ENCODE measurements around the gene SGK1. TPM values are rescaled to one million over a fixed set of nuclear protein-coding genes. Genes with fewer than 3 reads are reported as not detected.

Gene SGK1
- total RNA-seq, 3 donors from 2014 or later (not counting 1 experiment from before 2014, with no cell fraction given) = 31.8 to 89.6 (median 33.3) TPM

GRCh38 chr6:134161041-134161440 lies 156.9 kb downstream of the SGK1 start:
- Histone ChIP-seq H3K27ac (ENCODE audit: low read length) (no peak overlapping the region), H3K9me3 (ENCODE audit: control insufficient read depth, insufficient read depth, low read length) (no peaks in the 10 kb centered on the region), H3K4me3 (ENCODE audit: low read length) (no peak overlapping the region), H3K36me3 (ENCODE audit: control insufficient read depth, insufficient read depth, low read length) (no peaks in the 10 kb centered on the region), H3K27me3 (ENCODE audit: control insufficient read depth, insufficient read depth, low read length) (no peaks in the 10 kb centered on the region), H3K4me1 (ENCODE audit: control insufficient read depth, insufficient read depth, low read length) (no peaks in the 10 kb centered on the region)
- Mint-ChIP-seq H3K27me3 (ENCODE audit: low read depth in 2 of 2) (peaks cover 10 to 13% of the 10 kb centered on the region in 2 donors), H3K36me3 (no peaks in the 10 kb centered on the region), H3K9me3 (no peaks in the 10 kb centered on the region), H3K4me1 (no peaks in the 10 kb centered on the region), H3K27ac (no peak overlapping the region), H3K4me3 (no peak overlapping the region)
- 43% methylated on average over 1 of the region's 1 CpG for WGBS (ENCODE audit: insufficient coverage)
- intact Hi-C loops (cut with micrococcal nuclease) = no loop called here
- DNase-seq (no peak), ATAC-seq (no peak)
- no peak for TF ChIP-seq CTCF (IDR thresholded peaks at IDR 0.05)

GRCh38 chr6:134152767-134153485 lies 165.0 kb downstream of the SGK1 start:
- no peak overlapping the region for H3K4me3 Mint-ChIP-seq
- H3K9me3 Mint-ChIP-seq = no peaks in the 10 kb centered on the region
- H3K27me3 Mint-ChIP-seq (ENCODE audit: low read depth in 2 of 2) = peaks cover 0 to 4% of the 10 kb centered on the region in 2 donors
- no peak overlapping the region for H3K27ac ChIP-seq (ENCODE audit: low read length)
- 82% methylated on average over 8 of the region's 8 CpGs for WGBS (ENCODE audit: insufficient coverage)
- no peaks in the 10 kb centered on the region for H3K36me3 Mint-ChIP-seq
- no peak overlapping the region for H3K4me3 ChIP-seq (ENCODE audit: low read length)
- no peak for TF ChIP-seq CTCF (IDR thresholded peaks at IDR 0.05)
- ATAC-seq (no peak), DNase-seq (no peak)
- no peaks in the 10 kb centered on the region for H3K36me3 ChIP-seq (ENCODE audit: control insufficient read depth, insufficient read depth, low read length)
- H3K9me3 ChIP-seq (ENCODE audit: control insufficient read depth, insufficient read depth, low read length) = no peaks in the 10 kb centered on the region
- H3K27ac Mint-ChIP-seq = no peak overlapping the region
- no peaks in the 10 kb centered on the region for H3K27me3 ChIP-seq (ENCODE audit: control insufficient read depth, insufficient read depth, low read length)
- H3K4me1 Mint-ChIP-seq = no peaks in the 10 kb centered on the region
- intact Hi-C loops (cut with micrococcal nuclease) = no loop called here
- no peaks in the 10 kb centered on the region for H3K4me1 ChIP-seq (ENCODE audit: control insufficient read depth, insufficient read depth, low read length)

GRCh38 chr6:134148566-134148965 lies 169.3 kb downstream of the SGK1 start:
- Histone ChIP-seq H3K4me1 (ENCODE audit: control insufficient read depth, insufficient read depth, low read length) (no peaks in the 10 kb centered on the region), H3K27me3 (ENCODE audit: control insufficient read depth, insufficient read depth, low read length) (no peaks in the 10 kb centered on the region), H3K27ac (ENCODE audit: low read length) (no peak overlapping the region), H3K4me3 (ENCODE audit: low read length) (no peak overlapping the region), H3K9me3 (ENCODE audit: control insufficient read depth, insufficient read depth, low read length) (no peaks in the 10 kb centered on the region), H3K36me3 (ENCODE audit: control insufficient read depth, insufficient read depth, low read length) (no peaks in the 10 kb centered on the region)
- no peak for ATAC-seq
- H3K9me3 Mint-ChIP-seq = no peaks in the 10 kb centered on the region
- H3K4me1 Mint-ChIP-seq = no peaks in the 10 kb centered on the region
- H3K4me3 Mint-ChIP-seq = no peak overlapping the region
- 73% methylated on average over 2 of the region's 2 CpGs for WGBS (ENCODE audit: insufficient coverage)
- no peaks in the 10 kb centered on the region for H3K36me3 Mint-ChIP-seq
- no peak for DNase-seq
- H3K27ac Mint-ChIP-seq = no peak overlapping the region
- no peak for TF ChIP-seq CTCF (IDR thresholded peaks at IDR 0.05)
- H3K27me3 Mint-ChIP-seq (ENCODE audit: low read depth in 2 of 2) = peaks cover 4 to 9% of the 10 kb centered on the region in 2 donors
- intact Hi-C loops (cut with micrococcal nuclease) = no loop called here

- Mint-ChIP-seq H3K4me1 (no peaks in the 10 kb centered on the region), H3K9me3 (no peaks in the 10 kb centered on the region), H3K4me3 (no peak overlapping the region), H3K36me3 (no peaks in the 10 kb centered on the region), H3K27ac (no peak overlapping the region), H3K27me3 (ENCODE audit: low read depth in 2 of 2) (peaks cover 6 to 9% of the 10 kb centered on the region in 2 donors)
- ATAC-seq (no peak), DNase-seq (no peak)
- no peaks in the 10 kb centered on the region for H3K27me3 ChIP-seq (ENCODE audit: control insufficient read depth, insufficient read depth, low read length)
- no peak overlapping the region for H3K4me3 ChIP-seq (ENCODE audit: low read length)
- no peaks in the 10 kb centered on the region for H3K9me3 ChIP-seq (ENCODE audit: control insufficient read depth, insufficient read depth, low read length)
- H3K4me1 ChIP-seq (ENCODE audit: control insufficient read depth, insufficient read depth, low read length) = no peaks in the 10 kb centered on the region
- TF ChIP-seq CTCF (IDR thresholded peaks at IDR 0.05) = no peak
- no peaks in the 10 kb centered on the region for H3K36me3 ChIP-seq (ENCODE audit: control insufficient read depth, insufficient read depth, low read length)
- H3K27ac ChIP-seq (ENCODE audit: low read length) = no peak overlapping the region
- intact Hi-C loops (cut with micrococcal nuclease) = no loop called here
- 91% methylated on average over 9 of the region's 9 CpGs for WGBS (ENCODE audit: insufficient coverage)
Measured at GRCh38 chr6:134147034-134147533, 170.8 kb downstream of the SGK1 start.
